ENCODE measurements around the gene PACS2.

The PACS2 gene

GRCh38 chr14:105425823-105426247, 111.3 kb downstream of the PACS2 start:
- Histone ChIP-seq H3K9me3 (no peaks in the 10 kb centered on the region), H3K36me3 (peaks cover 59% of the 10 kb centered on the region), H3K27me3 (no peaks in the 10 kb centered on the region), H3K4me1 (peaks cover 11% of the 10 kb centered on the region), H3K4me3 (ENCODE audit: low read depth, low read length) (no peak overlapping the region)
- no peak for TF ChIP-seq CTCF (IDR thresholded peaks at IDR 0.05; ENCODE audit: low read depth, low read length)
- no peak for DNase-seq

GRCh38 chr14:105426416-105427130, 112.0 kb downstream of the PACS2 start:
- H3K9me3 ChIP-seq = no peaks in the 10 kb centered on the region
- peaks cover 67% of the 10 kb centered on the region for H3K36me3 ChIP-seq
- H3K4me1 ChIP-seq = peaks cover 11% of the 10 kb centered on the region
- no peak for DNase-seq
- no peaks in the 10 kb centered on the region for H3K27me3 ChIP-seq
- no peak for TF ChIP-seq CTCF (IDR thresholded peaks at IDR 0.05; ENCODE audit: low read depth, low read length)
- no peak overlapping the region for H3K4me3 ChIP-seq (ENCODE audit: low read depth, low read length)

GRCh38 chr14:105427412-105427811, 112.9 kb downstream of the PACS2 start:
- Histone ChIP-seq H3K27me3 (no peaks in the 10 kb centered on the region), H3K36me3 (peaks cover 64% of the 10 kb centered on the region), H3K4me3 (ENCODE audit: low read depth, low read length) (no peak overlapping the region), H3K9me3 (no peaks in the 10 kb centered on the region), H3K4me1 (peaks cover 5% of the 10 kb centered on the region)
- TF ChIP-seq CTCF (IDR thresholded peaks at IDR 0.05; ENCODE audit: low read depth, low read length) = no peak
- DNase-seq = no peak

- DNase-seq = no peak
- H3K4me1 ChIP-seq = peaks cover 5% of the 10 kb centered on the region
- no peaks in the 10 kb centered on the region for H3K27me3 ChIP-seq
- H3K4me3 ChIP-seq (ENCODE audit: low read depth, low read length) = no peak overlapping the region
- no peak for TF ChIP-seq CTCF (IDR thresholded peaks at IDR 0.05; ENCODE audit: low read depth, low read length)
- H3K36me3 ChIP-seq = peaks cover 64% of the 10 kb centered on the region
- H3K9me3 ChIP-seq = no peaks in the 10 kb centered on the region
Measured at GRCh38 chr14:105427936-105428485, 113.5 kb downstream of the PACS2 start.

- peaks cover 51% of the 10 kb centered on the region for H3K36me3 ChIP-seq
- H3K4me3 ChIP-seq (ENCODE audit: low read depth, low read length) = no peak overlapping the region
- no peak for TF ChIP-seq CTCF (IDR thresholded peaks at IDR 0.05; ENCODE audit: low read depth, low read length)
Measured at GRCh38 chr14:105430042-105430441, 115.5 kb downstream of the PACS2 start.

GRCh38 chr14:105430565-105430964, 116.0 kb downstream of the PACS2 start:
- Histone ChIP-seq H3K4me3 (ENCODE audit: low read depth, low read length) (no peak overlapping the region), H3K36me3 (peaks cover 50% of the 10 kb centered on the region), H3K27me3 (no peaks in the 10 kb centered on the region), H3K9me3 (no peaks in the 10 kb centered on the region), H3K4me1 (no peaks in the 10 kb centered on the region)
- no peak for TF ChIP-seq CTCF (IDR thresholded peaks at IDR 0.05; ENCODE audit: low read depth, low read length)
- no peak for DNase-seq

More at GRCh38 chr14:105430042-105430441, 115.5 kb downstream of the PACS2 start:
- H3K9me3 ChIP-seq = no peaks in the 10 kb centered on the region
- H3K4me1 ChIP-seq = no peaks in the 10 kb centered on the region
- no peak for DNase-seq
- no peaks in the 10 kb centered on the region for H3K27me3 ChIP-seq
